ENCODE data around the gene GGCX. TPM values are rescaled to one million over a fixed set of nuclear protein-coding genes. Genes with fewer than 3 reads are reported as not detected.

GGCX gene
- total and polyA plus RNA-seq, 2 of the 4 experiments (the other 2 are of a cell fraction), result 35.0 to 39.4 TPM

- Histone ChIP-seq H3K56ac (ENCODE audit: extremely low read depth, insufficient read depth, low read length) (no peak overlapping the region), H3K4me2 (ENCODE audit: low read depth, low read length) (no peak overlapping the region), H3K4me1 (ENCODE audit: control insufficient read depth, insufficient read depth, low read length) (peaks cover 13% of the 10 kb centered on the region; the same call in 1 of the 2 replicates), H3K9me3 (ENCODE audit: control insufficient read depth, insufficient read depth, low read length) (no peaks in the 10 kb centered on the region), H2AK5ac (ENCODE audit: low read depth, low read length) (no peak overlapping the region), H3K9me1 (ENCODE audit: insufficient read depth, low read length) (peaks cover 4% of the 10 kb centered on the region; the same call in 1 of the 2 replicates), H3K36me3 (ENCODE audit: control insufficient read depth, insufficient read depth, low read length) (no peaks in the 10 kb centered on the region), H2BK120ac (ENCODE audit: low read depth, low read length) (no peak overlapping the region), H4K91ac (ENCODE audit: insufficient read depth, low read depth, low read length) (no peak overlapping the region), H2BK5ac (ENCODE audit: low read depth, low read length, poor library complexity, severe bottlenecking) (no peak overlapping the region), H3K9ac (ENCODE audit: low read depth, low read length) (no peak overlapping the region), H3K27me3 (ENCODE audit: control insufficient read depth, insufficient read depth, low read length) (no peaks in the 10 kb centered on the region; the same call in 1 of the 2 replicates), H3K14ac (replicated peaks; ENCODE audit: low read depth, low read length) (no peak overlapping the region), H4K20me1 (ENCODE audit: insufficient read depth, low read length) (no peaks in the 10 kb centered on the region), H2AK9ac (replicated peaks; ENCODE audit: low read depth, low read length, poor library complexity) (no peak overlapping the region), H2BK20ac (ENCODE audit: low read depth, low read length) (no peak overlapping the region), H3K4me3 (ENCODE audit: insufficient read depth, low read depth, low read length) (no peak overlapping the region), H4K8ac (ENCODE audit: low read depth in 2 of 2, low read length in 2 of 2) (no peak overlapping the region), H3K23ac (ENCODE audit: low read depth, low read length) (no peak overlapping the region), H3K18ac (ENCODE audit: low read depth, low read length) (no peak overlapping the region), H2AFZ (replicated peaks; ENCODE audit: low read length, poor library complexity) (no peak overlapping the region), H3K4ac (ENCODE audit: low read depth, low read length) (no peak overlapping the region), H3K79me1 (ENCODE audit: low read depth in 1 of 2, low read length in 2 of 2) (no peaks in the 10 kb centered on the region), H3K27ac (ENCODE audit: insufficient read depth, low read length) (no peak overlapping the region), H4K5ac (ENCODE audit: low read depth, low read length) (no peak overlapping the region), H2BK15ac (ENCODE audit: low read depth, low read length) (no peak overlapping the region; the same call in 2 of the 3 replicates)
- ChIA-PET CTCF (no interaction called here), POLR2A (ENCODE audit: unreplicated experiment) (interaction anchor here (0.5 kb wide), 1 partner anchor 74 kb away, joined by 6 read pairs; no protein-coding TSS in a partner anchor)
- DNase-seq, result no peak
- no peak for ATAC-seq (ENCODE audit: low read depth)
- BruUV-seq (replicated peaks), result no TSS peak
- no peak for TF ChIP-seq CHD1 (IDR thresholded peaks at IDR 0.05; ENCODE audit: low read depth, low read length)
- TF ChIP-seq MAFK (IDR thresholded peaks at IDR 0.05; ENCODE audit: low read depth, low read length), result no peak
- intact Hi-C loops (cut with micrococcal nuclease), result no loop called here
- dilution Hi-C loops (cut with HindIII; ENCODE audit: low sequenced_read_pairs, unreplicated experiment), result no loop called here
- WGBS, 2 experiments (ENCODE audit: extremely low coverage in 2 of 2, insufficient read length in 1 of 2), result 75% methylated on average over 2 of the region's 2 CpGs; no CpG with 5 or more reads in 1 of the 2 experiments
- in situ Hi-C loops (cut with MboI; ENCODE audit: low sequenced_read_pairs), result no loop called here
Observed at GRCh38 chr2:85528355-85528754, 32.9 kb downstream of the GGCX start.

All from IMR-90 (cell line).